B cell (primary cell): ENCODE data around the gene ITIH3. TPM values are rescaled to one million over a fixed set of nuclear protein-coding genes. Genes with fewer than 3 reads are reported as not detected.

Source experiments
- ATAC-seq: fragments of 200-7000 bp; cut with Tn5 transposase; one replicate; pipeline ENCODE4 v1.10.0; 2021; ENCODE audit warnings: low read depth, mild to moderate bottlenecking, moderate number of reproducible peaks, moderate library complexity
- CTCF ChIA-PET: fragments of 350-600 bp; sonication (Branson Sonifier 250); formaldehyde crosslinking; loops from one replicate; lab custom pipeline; 2021; ENCODE audit warnings: antibody characterized with exemption, inconsistent platforms; lab: Charles Lee
- POLR2A ChIA-PET: fragments of 350-600 bp; sonication (Branson Sonifier 250); formaldehyde crosslinking; loops from one replicate; lab custom pipeline; 2021; ENCODE audit warnings: antibody characterized with exemption; lab: Charles Lee
- DNase-seq: peaks from one replicate; pipeline ENCODE4 v3.0.0; 2013
- H2AFZ ChIP-seq: 2 replicates; pipeline ENCODE4 v1.6.1; 2012; ENCODE audit warnings: mild to moderate bottlenecking, low read depth, low read length; ENCODE audit not compliant: insufficient read depth, poor library complexity, severe bottlenecking
- H3K27ac ChIP-seq, 2 donors: 1 replicate in 1 of 2; 2 replicates in 1 of 2; pipeline ENCODE4 v1.5.1; 2012 to 2013; ENCODE audit warnings: low read length in 2 of 2, mild to moderate bottlenecking in 2 of 2, moderate library complexity in 1 of 2
- H3K27me3 ChIP-seq, 4 experiments: fragments of 200-600 bp in 1 of 4; sonication (generic) in 1 of 4; replicated peaks in 1 of 4; 1 replicate in 2 of 4; 2 replicates in 2 of 4; pipeline versions ENCODE4 v1.6.1 to v1.7.0; 2013 to 2016; ENCODE audit warnings: low read length in 3 of 4, mild to moderate bottlenecking in 2 of 4, mixed read lengths in 1 of 4, moderate library complexity in 1 of 4; ENCODE audit not compliant: insufficient read depth in 4 of 4, control insufficient read depth in 3 of 4; ENCODE audit errors: control extremely low read depth in 1 of 4
- H3K36me3 ChIP-seq, 2 experiments: replicated peaks in 1 of 2; 1 replicate in 1 of 2; 2 replicates in 1 of 2; pipeline versions ENCODE4 v1.6.1 to v1.7.1; 2013; ENCODE audit warnings: low read length in 1 of 2; ENCODE audit not compliant: insufficient read depth in 2 of 2, control insufficient read depth in 1 of 2; ENCODE audit errors: control extremely low read depth in 1 of 2, extremely low read depth in 1 of 2
- H3K4me1 ChIP-seq, 2 donors: fragments of 200-600 bp in 1 of 2; sonication (generic) in 1 of 2; 1 replicate in 1 of 2; 2 replicates in 1 of 2; pipeline versions ENCODE4 v1.5.1 to v1.6.1; 2013 to 2017; ENCODE audit warnings: low read length in 2 of 2; ENCODE audit not compliant: control insufficient read depth in 2 of 2, insufficient read depth in 2 of 2
- H3K4me2 ChIP-seq: replicated peaks from 2 replicates; pipeline ENCODE3; 2012; ENCODE audit warnings: mild to moderate bottlenecking, low read depth, low read length; ENCODE audit not compliant: poor library complexity, severe bottlenecking
- H3K4me3 ChIP-seq, 5 experiments: fragments of 200-600 bp in 1 of 5; sonication (generic) in 1 of 5; 1 replicate in 3 of 5; 2 replicates in 2 of 5; pipeline versions ENCODE4 v1.5.1 to v1.7.0; 2011 to 2016; ENCODE audit warnings: low read length in 4 of 5, mild to moderate bottlenecking in 4 of 5, low read depth in 2 of 5, control low read depth in 1 of 5, moderate library complexity in 1 of 5; ENCODE audit not compliant: insufficient read depth in 1 of 5; ENCODE audit errors: control extremely low read depth in 1 of 5, extremely low read depth in 1 of 5
- H3K79me2 ChIP-seq: fragments of 200-600 bp; sonication (generic); one replicate; pipeline ENCODE4 v1.6.0; 2016; ENCODE audit warnings: low read length; ENCODE audit not compliant: control insufficient read depth, insufficient read depth
- H3K9ac ChIP-seq: fragments of 200-600 bp; sonication (generic); 2 replicates; pipeline ENCODE4 v1.6.1; 2017; ENCODE audit warnings: mild to moderate bottlenecking, low read length, moderate library complexity
- H3K9me3 ChIP-seq, 3 donors: one replicate each; pipeline versions ENCODE4 v1.6.1 to v1.7.1; 2013; ENCODE audit warnings: low read length in 2 of 3; ENCODE audit not compliant: control insufficient read depth in 2 of 3, insufficient read depth in 1 of 3; ENCODE audit errors: control extremely low read depth in 1 of 3
- H4K20me1 ChIP-seq: 2 replicates; pipeline ENCODE4 v1.6.0; 2012; ENCODE audit warnings: mild to moderate bottlenecking, low read length; ENCODE audit not compliant: insufficient read depth, control insufficient read depth, poor library complexity, severe bottlenecking
- H3K27ac Mint-ChIP-seq: one replicate; pipeline ENCODE4 v1.8.0; 2021; ENCODE audit warnings: mixed read lengths
- H3K27me3 Mint-ChIP-seq: one replicate; pipeline ENCODE4 v1.8.0; 2021; ENCODE audit warnings: mixed read lengths
- H3K4me1 Mint-ChIP-seq: one replicate; pipeline ENCODE4 v1.8.0; 2021; ENCODE audit warnings: mixed read lengths
- H3K4me3 Mint-ChIP-seq: one replicate; pipeline ENCODE4 v1.8.0; 2021; ENCODE audit warnings: mixed read lengths
- H3K9me3 Mint-ChIP-seq: one replicate; pipeline ENCODE4 v1.8.0; 2022; ENCODE audit warnings: mixed read lengths; ENCODE audit not compliant: insufficient read depth
- CTCF ChIP-seq: fragments of 200-600 bp; IDR thresholded peaks from one replicate; pipeline ENCODE4 v1.8.0; 2022; ENCODE audit warnings: antibody characterized with exemption, mild to moderate bottlenecking
- EZH2 ChIP-seq: IDR thresholded peaks from 2 replicates; pipeline ENCODE4 v1.6.1; 2012; ENCODE audit warnings: borderline replicate concordance, low read depth, mild to moderate bottlenecking, moderate library complexity, low read length; ENCODE audit not compliant: insufficient read depth, poor library complexity, severe bottlenecking
- WGBS: methylation state at CpG from one replicate; pipeline ENCODE4 v1.1.5; 2013; ENCODE audit warnings: missing lambda C conversion rate; ENCODE audit not compliant: insufficient coverage; 5-methylcytosine and 5-hydroxymethylcytosine counted together
- intact Hi-C: fragments of 100-400 bp; cut with micrococcal nuclease; formaldehyde crosslinking; loops from one replicate; pipeline ENCODE4 v1.10.0; 2022
- polyA plus RNA-seq: library from polyadenylated mRNA; depleted of rRNA; stranded (reverse); fragments of >200 nt; gene quantifications from 2 replicates; pipeline ENCODE4 v1.2.3, GENCODE V29; 2012
- total RNA-seq, 2 donors: library from RNA; stranded (reverse); fragments of 120-200 nt in 1 of 2; gene quantifications; 1 replicate in 1 of 2; 2 replicates in 1 of 2; pipeline versions ENCODE4 v1.2.3 to v1.2.4, GENCODE V29; 2013 to 2022

The ITIH3 gene
- total and polyA plus RNA-seq, 2 donors (not counting 1 experiment from before 2014, with no cell fraction given): not detected

GRCh38 chr3:52770496-52771333 lies 23.9 kb upstream of the ITIH3 start, which contains the start of gene NEK4:
Gene NEK4 (minus strand): TSS chr3:52770940. CDS start chr3:52770746, 194 bp downstream.
- intact Hi-C loops: loop anchor here (1.0 to 2.0 kb wide), 6 partner anchors 9 to 302 kb away; partner anchors contain the start of genes PBRM1, SPCS1 and STIMATE
- H3K4me3 Mint-ChIP-seq: peak within 1 kb of the TSS; percentile 99
- Histone ChIP-seq H3K27me3 (no peaks in the 10 kb centered on the region), H3K9me3 (no peaks in the 10 kb centered on the region), H3K27ac (peak within 1 kb of the TSS; percentile 71 to 89), H2AFZ (peak within 1 kb of the TSS; percentile 87), H3K4me2 (peak within 1 kb of the TSS; percentile 90), H3K4me3 (peak within 1 kb of the TSS; percentile 57 to 85 (median 70)), H3K79me2 (peaks cover 15% of the 10 kb centered on the region), H3K9ac (peak within 1 kb of the TSS; percentile 85), H3K36me3 (peaks cover 3 to 4% of the 10 kb centered on the region in 2 experiments), H3K4me1 (peaks cover 9 to 12% of the 10 kb centered on the region in 2 donors), H4K20me1 (no peaks in the 10 kb centered on the region)
- POLR2A ChIA-PET: interaction anchor here (0.6 to 2.0 kb wide), 6 partner anchors 9 to 1271 kb away, joined by 3 to 15 read pairs (median 3); partner anchors contain the start of genes DCAF1, GLT8D1, SFMBT1 and SPCS1
- H3K9me3 Mint-ChIP-seq: no peaks in the 10 kb centered on the region
- ATAC-seq: peak; percentile 96
- TF ChIP-seq CTCF: peak; percentile 27
- no peak for TF ChIP-seq EZH2
- H3K4me1 Mint-ChIP-seq: peaks cover 18% of the 10 kb centered on the region
- no peaks in the 10 kb centered on the region for H3K27me3 Mint-ChIP-seq
- under 1% methylated on average over 67 of the region's 67 CpGs for WGBS
- CTCF ChIA-PET: interaction anchor here (1.3 to 2.5 kb wide), 3 partner anchors 9 to 275 kb away, joined by 4 to 9 read pairs (median 8); partner anchors contain the start of gene SFMBT1
- H3K27ac Mint-ChIP-seq: peak within 1 kb of the TSS; percentile 98
- DNase-seq: peak; percentile 93
